ENCODE results near the gene AHNAK2.
"Not testable (repeated sequence)": the region's sequence is repeated elsewhere in the genome, so short reads cannot be mapped to it uniquely, and the experiment has no call there.

GRCh38 chr14:105027718-105028117 is 49.5 kb upstream of the AHNAK2 start:
- TF ChIP-seq CTCF, POLR2A (IDR thresholded peaks at IDR 0.05): not testable (repeated sequence)

Measured in ovary (tissue), 3 donors.